ENCODE measurements around the gene SV2B.

DNA sequence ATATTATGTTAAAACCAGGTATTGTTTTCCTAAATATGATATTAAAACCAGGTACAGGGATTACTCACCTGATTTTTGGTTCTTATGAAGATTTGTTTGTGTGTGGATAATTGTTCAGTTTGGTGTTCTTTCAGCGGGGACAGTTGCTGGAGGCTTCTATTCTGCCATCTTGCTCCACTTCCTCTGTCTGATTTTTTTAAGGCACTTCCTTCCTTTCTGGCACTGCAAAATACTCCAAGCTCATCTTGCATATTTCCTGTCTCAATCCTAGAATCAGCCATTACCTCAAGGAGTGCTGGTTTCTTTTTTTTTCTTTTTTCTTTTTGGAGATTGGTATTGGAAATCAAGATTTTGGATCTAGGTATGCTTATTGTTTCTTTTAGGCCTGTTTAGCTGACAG lies 229.9 kb downstream of the SV2B start:
- TF ChIP-seq CTCF (IDR thresholded peaks at IDR 0.05), result no peak
- TF ChIP-seq POLR2A (IDR thresholded peaks at IDR 0.05), result no peak
- TF ChIP-seq EP300 (IDR thresholded peaks at IDR 0.05), result no peak
- TF ChIP-seq POLR2AphosphoS5 (IDR thresholded peaks at IDR 0.05), result no peak
